ENCODE data around the gene PPIE.
A peak's percentile ranks its signal among the peaks of the same experiment; 100 is the strongest.

Gene PPIE

DNA sequence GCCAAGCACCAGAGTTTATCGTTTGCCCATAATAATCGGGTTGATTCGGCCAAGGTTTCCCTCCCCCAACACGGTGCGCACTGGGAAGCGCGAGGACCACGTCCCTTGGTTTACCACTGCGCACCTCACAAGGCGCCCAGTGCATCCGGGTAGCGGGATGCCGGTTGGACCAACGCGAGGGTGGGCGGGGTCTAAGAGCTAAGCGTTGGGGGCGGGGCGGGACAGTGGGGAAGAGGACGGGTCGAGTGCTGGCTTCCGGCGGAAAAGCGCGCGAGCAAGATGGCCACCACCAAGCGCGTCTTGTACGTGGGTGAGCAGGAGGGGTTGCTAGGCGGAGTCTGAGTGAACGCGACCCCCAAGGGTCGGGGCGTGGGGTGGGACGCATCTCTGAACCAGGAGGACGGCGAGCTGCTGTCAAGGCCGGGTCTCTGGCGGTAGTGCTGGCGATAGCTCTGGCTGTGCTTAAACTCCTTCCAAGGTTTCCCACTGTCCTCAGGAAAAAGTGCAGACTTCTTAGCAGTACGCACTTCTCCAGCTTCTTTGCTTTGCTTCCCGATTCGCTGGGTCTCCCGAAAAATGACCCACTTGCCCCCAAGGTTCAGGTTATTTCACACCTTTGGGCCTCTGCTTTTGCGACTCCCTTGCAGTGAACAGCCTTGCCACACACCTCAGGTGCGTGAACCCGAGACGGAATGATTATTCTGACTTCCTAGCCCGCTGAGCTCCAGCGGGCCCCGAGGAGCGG is at the start of gene PPIE:
TSS of gene PPIE (plus strand) at position 261 of the 745 bp plus-strand sequence. CDS start at position 280, 19 bp downstream.
- DNase-seq (ENCODE audit: low spot score), result peak; percentile 93

DNA sequence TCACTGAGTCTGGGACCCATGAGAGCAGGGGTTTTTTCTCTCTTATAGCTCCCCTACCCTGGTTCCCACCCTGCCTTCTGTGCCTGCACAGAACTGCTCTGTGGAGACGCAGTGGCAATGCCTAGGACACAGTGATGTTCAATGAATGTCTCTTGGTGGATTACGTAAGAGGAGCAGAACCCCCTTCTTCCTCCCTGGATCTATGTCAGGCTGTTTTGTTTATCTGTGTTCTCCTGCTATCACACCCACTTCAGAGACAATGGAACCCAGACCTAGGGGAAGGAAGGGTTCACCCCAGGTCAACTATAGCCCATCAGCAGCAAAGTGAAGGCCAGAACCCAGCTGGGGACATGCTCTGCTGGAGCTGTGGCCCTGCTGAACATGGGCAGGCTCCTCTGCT is 49.5 kb upstream of the PPIE start:
- no peak for DNase-seq (ENCODE audit: low spot score)

DNA sequence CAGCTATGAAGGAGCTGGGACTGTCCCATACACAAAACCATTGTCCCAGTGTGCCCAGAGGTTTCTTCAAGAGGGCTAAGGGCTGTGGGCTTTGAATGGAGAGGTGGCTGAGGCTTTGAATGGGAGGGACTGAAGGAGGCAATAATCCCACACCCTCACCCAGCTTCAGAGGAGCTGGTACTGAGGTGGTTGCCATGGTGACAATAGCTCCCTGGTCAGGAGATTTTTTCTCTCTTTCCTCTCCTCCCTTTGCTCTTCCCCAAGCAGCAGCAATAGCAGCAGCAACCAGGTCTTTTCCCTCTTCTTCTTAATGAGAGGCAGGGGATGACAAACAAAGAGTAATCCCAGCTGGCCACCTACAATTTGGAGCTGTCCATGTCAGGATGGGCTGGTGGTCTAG is 49.0 kb upstream of the PPIE start:
- DNase-seq (ENCODE audit: low spot score), result no peak

DNA sequence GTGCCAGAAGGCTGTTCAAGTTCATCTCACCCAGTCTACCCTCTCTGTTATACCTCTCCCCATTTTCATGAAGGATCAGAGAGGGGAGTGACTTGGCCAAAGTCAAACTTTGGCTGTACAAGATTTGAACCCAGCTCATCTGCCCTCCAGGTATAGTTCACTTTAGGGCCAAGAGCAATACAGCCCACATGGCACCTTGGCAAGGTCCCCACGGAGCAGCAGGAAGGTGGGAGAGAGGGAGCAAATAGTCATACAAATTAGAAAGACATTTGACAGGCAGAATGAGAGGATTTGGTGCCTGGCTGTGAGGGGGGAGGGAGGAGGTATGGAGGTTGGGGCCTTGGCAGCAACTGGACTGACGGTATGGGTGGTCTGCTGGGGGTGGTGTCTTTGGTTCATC is 48.5 kb upstream of the PPIE start:
- no peak for DNase-seq (ENCODE audit: low spot score)

DNA sequence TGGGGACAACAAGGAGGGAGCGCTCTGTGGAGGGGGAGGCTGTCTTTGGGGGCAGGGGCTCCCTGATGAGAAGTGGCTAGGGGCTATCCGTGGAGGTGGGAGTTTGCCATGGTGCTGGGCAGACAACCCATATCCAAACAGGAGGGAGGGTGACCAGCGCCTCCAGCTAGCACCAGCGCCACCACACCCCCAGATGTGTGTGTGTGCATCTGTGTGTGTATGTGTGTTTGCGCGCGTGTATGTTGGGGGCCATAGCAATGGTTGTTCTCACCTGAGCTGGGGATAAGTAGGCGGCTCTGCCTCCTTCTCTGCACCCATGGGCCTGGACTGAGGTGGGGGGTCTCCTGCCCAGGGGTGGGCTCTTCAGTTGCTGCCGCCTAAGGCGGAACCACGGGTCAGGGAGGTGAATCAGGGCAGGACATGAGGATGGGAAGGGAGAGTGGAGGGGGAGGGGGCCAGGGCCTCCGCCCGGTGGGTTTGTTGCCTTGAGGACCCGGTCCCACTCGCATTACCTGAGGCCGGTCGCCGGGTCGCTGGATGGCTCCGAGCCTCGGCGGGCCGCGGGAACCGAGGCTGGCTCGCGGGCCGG is 47.8 kb upstream of the PPIE start:
- DNase-seq (ENCODE audit: low spot score), result no peak

DNA sequence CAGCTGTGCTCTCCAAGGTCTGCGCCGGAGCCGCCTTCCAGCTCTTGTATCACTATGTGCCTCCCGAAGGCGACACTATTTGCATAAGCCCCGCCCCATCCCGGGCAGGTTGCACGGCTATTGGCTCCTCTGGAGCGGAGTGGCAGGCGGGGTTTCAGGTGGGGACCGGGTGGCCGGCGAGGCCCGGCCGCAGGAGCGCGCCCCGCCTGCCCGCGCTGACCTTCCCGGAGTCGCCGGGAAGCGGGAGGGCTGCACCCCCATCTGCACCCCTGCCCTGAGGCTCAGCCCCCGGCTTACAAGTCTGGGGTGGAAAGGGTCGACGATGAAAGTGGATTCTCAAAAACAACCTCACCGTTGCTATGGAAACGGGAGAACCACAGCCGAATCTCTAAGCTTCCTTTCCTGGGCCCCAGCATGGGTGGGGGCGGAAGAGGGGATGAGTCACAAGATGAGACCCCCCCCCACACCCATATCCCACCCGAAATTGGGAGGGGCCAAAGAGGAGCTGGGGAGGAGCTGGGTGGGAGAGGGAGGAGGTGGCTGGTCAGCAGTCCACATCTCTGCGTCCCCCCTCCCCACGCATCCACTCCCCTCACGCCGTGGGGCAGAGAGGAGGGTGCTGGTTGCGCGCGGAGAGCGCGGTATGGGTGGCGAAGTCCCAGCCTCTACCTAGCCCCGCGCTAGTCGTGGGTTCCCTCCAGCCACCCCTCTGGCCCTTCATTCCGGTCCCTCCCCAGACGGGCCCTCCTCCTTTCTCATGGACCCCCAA is 47.1 kb upstream of the PPIE start, which contains the start of gene HPCAL4:
TSS of gene HPCAL4 (minus strand) at position 51 of the 769 bp plus-strand sequence. CDS start 6,830 bp downstream, outside the sequence.
- DNase-seq (ENCODE audit: low spot score), result peak; percentile 85

DNA sequence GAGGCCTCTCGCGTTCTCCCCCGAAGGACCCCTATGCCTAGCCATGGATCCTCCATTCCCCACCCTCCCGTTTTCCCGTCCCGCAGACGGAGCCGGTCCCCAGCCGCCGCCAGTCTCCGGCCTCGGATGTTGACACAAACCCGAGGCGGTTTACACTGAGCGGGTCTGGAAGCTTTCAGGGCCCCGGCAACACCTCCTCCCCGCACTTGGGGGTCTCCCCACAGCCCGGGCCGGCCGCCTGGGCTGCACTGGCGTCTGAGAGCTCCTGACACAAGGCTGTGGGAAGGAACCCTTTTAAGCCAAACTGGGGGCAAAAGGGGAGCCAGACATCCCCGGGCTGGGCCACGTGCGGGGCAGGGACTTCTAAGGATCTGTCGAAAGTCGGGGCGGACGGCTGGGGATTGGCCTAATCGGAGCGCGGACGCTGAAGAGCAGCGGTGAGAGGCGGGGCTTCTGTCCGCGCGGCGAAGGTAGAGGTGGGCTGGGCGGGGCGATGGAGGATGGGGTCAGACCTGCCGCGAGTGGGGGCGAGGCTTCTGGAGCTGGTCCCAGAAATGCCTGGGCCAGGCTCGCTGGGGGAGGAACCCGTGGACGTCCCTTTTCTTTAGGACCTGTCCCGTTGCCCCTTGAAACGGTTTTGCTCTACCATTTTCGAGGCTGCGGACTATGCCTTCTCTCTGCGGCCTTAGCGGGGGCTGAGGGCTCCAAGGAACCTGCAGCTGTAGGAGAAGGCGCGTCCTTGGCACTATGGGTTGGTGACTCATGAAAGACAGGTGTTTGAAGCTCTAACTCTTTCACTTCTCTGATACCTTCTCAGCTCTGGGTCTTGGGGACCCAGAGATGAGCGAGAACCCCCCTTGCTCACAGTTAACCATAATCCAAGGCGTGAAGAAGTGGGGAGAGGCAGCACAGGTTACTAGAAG is 46.3 kb upstream of the PPIE start:
- no peak for DNase-seq (ENCODE audit: low spot score)

DNA sequence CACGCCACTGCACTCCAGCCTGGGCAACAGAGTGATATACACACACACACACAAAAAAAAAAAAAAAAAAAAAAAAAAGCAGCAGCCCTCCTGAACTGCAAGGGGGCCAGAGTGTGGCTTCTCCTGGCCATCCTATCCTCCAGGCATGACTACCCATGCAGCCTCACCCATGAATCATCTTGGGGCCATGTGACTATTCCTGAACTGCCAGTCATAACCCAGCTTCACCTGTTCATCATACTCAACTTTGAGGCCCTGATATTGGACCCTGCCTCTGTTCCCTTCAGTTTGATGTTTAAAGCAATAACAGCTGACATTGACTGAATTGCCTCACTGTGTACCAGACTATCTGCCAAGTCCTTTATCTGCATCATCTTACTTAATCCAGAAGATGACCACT is 44.7 kb upstream of the PPIE start:
- no peak for DNase-seq (ENCODE audit: low spot score)

DNA sequence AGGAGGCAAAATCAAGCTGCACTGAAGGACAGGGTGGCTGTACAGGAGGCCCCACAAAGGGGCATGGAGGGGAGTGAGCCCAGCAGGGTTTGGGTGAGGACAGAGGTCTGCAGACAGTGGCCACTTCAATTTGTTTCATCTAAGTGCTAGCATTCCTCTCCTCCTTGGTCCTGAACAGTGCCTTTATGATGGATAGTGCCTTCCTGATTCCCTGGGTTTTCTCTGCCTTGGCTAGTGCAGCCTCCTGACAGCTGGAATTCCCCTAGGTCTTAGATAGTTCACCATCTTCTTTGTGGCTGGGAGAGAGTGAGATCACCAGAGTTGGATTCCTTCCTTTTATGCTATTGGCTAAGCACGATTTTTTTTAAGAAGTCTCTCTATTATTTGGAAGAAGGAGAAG is 43.7 kb upstream of the PPIE start:
- DNase-seq (ENCODE audit: low spot score), result no peak

DNA sequence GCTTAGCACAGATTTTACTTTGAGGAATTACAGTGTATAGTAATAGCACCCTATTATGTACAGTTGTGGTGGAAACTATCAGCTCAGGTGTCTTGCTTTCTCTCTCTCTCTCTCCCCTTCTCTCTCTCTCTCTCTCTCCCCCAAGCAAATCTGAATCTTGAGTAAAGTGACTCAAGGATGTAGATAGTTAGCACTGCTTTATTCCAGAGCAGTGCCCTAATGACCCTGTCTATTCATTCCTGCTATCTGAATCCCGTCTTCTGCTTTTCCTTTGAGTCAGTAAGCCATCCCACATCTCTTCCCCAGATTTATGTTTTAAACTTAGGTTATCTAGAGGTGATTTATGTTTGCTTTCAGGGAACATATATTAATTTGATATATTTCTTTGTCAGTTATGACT is 42.2 kb upstream of the PPIE start:
- no peak for DNase-seq (ENCODE audit: low spot score)

DNA sequence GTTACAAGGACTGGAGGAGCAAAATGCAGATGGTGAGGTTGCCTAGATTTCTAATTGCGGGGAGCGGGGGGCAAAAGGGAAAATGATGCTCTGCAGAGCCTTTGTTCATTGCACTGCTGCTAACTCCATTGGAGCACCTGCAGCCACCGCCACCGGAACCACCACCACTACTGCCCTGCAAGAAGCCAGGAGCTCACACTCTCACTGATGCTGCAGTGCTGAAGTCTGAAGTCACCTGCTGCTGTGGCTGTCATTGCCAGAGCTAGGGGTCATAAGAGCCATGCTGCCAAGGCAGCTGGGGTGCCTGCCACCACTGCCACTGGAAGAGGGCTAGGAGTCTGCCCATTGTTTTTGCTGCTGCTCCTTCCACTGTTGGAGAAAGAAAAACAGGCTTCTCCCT is 40.1 kb upstream of the PPIE start:
- DNase-seq (ENCODE audit: low spot score), result no peak

DNA sequence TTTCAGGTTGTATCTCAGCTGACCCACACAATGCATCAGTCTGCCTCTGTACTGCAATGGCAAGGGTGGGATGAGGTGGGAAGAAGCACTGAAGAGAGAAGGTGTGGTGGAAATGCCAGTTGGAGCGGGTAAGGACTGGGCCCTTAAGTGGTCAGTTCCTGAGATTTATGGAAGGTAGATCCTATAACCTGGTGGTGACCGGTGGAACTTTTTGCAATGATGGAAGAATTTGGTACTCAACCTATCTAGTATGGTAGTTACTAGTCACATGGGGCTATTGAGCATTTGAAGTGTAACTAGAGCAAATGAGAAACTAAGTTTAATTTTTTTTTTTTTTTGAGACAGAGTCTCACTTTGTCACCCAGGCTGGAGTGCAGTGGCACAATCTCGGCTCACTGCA is 39.3 kb upstream of the PPIE start:
- DNase-seq (ENCODE audit: low spot score), result no peak

DNA sequence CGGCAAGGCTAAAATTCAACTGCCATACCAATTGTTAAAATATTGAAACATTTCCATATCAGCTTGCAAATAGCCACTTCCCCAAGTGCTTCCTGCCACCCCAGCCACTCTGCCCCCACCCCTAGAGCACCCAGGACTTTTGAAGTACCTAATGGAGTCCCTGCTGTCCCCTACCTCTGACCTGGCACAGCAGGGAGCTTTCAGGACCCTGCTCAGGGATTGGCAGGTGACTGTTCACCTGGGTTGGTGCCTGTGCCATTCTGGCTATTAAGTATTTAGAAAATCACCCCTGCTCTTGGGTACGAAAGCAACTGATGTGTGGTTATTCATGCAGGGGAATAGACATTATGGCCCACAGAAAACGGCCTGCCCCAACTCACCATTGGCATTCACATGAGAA is 38.3 kb upstream of the PPIE start:
- DNase-seq (ENCODE audit: low spot score), result no peak

DNA sequence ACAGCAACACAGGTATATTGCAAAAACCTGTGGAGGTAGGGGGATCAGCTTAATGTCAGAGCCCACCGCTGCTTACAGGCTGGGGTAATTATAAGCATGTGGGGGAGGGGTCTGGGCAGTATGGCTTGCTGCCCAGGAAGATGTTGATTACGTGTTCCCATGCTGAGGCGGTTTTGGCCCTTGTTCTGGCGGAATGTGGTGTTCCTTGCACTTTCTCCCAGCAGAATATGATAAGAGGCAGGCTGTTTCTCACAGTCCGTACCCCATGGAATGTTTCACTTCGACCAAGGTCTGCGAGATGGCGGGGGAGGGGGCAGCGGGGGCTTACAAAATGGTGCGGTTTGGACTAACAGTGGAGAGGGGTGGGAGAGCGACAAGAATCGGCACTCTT is 37.6 kb upstream of the PPIE start:
- no peak for DNase-seq (ENCODE audit: low spot score)

DNA sequence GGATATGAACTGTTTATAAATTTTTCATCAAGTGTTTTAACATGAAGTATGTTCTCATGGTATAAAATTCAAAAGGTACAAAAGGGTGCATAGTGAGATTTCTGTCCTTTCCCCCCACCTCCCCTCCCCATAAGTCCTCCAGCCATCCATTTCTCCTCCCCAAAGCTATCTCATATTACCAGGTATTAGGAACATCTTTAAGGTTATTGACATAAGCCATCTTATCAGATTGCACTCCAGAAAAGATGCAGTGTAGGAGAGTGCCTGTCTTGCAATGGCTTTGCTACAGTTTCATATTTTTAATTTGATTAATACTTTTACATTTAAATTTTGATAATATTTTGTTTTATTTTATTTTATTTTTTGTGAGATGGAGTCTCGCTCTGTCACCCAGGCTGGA is 33.9 kb upstream of the PPIE start:
- no peak for DNase-seq (ENCODE audit: low spot score)

DNA sequence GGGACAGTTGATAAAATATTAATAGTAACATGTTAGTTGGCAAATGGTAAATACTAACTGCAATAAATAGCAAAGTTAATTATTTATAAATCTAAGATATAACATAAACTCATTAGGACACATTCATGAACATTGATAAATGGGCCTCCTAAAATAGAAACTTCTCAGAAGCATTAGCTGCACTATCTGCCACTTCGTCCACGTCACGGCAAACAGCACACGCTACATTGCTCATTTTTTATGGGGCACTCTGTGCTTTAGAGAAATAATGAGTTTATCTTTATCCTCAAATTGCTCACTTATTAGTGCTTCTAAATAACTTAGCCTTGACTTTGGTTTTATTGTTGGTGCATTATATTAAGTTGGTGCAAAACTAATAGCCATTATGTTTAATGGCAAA is 31.2 kb upstream of the PPIE start:
- no peak for DNase-seq (ENCODE audit: low spot score)

DNA sequence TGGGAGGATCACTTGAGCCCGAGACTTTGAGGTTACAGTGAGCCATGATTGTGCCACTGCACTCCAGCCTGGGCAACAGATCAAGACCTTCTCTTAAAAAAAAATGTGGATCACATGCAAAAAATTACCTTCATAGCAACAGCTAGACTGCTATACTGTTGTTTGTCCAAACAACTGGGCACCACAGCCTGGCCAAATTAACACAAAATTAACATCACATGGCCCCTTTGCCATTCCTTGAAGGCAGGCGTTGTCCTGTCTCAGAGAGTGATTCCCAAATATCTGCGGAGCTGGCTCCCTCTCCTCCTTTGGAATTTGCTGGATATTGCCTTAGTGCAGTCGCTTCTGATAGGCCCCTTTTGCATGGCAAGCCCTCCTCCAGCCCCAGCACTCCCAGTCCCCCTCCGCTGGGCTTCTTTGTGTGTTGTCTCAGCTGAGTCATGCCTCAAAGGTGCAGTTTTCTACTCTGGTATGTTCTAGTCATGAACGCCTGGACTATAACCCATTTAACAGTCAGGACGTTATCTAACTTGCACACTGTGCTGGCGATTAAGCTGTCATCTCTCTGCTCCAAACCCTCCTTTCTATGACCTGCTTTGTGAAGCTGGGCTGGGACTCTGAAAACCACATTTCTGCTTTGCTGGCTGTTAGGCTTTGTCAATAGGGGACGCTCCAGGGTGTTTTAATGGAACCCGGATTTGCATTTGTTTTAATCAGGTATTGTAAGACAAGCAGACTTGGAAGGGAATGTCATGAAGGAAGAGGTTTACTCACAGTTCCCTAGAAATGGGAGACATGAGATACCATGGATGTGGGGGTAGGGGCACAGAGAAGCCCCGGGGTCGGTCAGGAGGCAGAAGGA is 27.3 kb upstream of the PPIE start:
- no peak for DNase-seq (ENCODE audit: low spot score)

DNA sequence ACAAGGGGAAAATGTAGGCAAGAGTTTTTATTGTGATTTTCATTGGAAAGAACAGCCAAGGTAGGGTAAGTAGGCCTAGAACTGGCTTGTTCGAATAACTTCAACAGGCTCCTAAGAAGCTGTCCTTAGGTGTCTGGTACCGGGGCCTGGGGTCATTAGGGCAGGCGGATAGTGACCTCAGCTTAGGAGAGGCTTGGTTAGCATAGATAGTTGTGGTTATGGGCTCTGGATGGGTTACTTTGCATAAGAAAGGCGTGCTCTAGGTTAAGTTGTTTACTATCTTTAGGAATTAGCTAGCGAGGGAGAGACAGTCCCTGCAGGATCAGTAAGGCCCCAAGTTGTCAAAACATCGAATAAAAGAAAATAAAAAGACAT is 26.7 kb upstream of the PPIE start:
- no peak for DNase-seq (ENCODE audit: low spot score)

DNA sequence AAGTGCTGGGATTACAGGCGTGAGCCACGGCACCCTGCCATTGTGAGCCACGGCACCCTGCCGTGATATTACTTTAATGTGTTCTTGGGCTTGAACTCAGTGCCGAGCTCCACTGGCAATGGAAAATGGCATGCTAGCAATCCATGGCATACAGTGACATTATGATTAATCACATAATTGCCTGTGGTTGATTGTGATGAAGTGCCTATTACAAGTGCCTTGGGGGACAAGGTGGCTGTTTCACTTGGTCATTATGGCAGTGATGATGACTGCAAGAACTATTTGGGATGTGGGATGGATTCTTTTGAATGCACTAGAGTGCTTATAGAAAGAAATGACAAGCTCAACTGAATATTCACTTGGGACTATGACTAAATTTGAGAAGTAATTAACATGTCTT is 25.1 kb upstream of the PPIE start:
- no peak for DNase-seq (ENCODE audit: low spot score)

DNA sequence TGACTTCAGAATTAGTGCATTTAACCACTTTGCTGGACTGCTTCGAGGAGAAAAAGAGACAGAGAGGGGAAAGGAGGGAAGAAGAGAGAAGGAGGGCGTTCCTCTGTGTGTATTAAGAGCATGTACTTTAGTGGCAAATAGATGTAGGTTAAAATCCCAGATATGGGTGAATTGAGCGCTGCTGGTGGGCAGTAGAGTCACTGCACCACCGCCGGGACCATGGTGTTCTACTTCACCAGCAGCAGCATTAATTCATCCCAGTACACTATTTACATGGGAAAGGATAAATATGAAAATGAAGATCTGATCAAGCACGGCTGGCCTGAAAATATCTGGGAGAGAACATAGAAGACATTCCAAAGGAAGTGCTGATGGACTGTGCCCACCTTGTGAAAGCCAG is 20.9 kb upstream of the PPIE start:
- DNase-seq (ENCODE audit: low spot score), result no peak
